22Rv1 (cell line): ENCODE measurements around the gene RRAD.

Experiments used
- H3K27ac ChIP-seq: fragments of 450-650 bp; 2 replicates; pipeline ENCODE4 v1.5.1; 2017
- CTCF ChIP-seq: fragments of 450-650 bp; IDR thresholded peaks from 2 replicates; pipeline ENCODE4 v1.5.1; 2017; ENCODE audit warnings: mild to moderate bottlenecking
- ZFX ChIP-seq: fragments of 450-650 bp; IDR thresholded peaks from 2 replicates; pipeline ENCODE4 v1.6.1; 2017; ENCODE audit warnings: antibody characterized with exemption, borderline replicate concordance

Gene RRAD

GRCh38 chr16:66928702-66929388, 3.5 kb upstream of the RRAD start:
- TF ChIP-seq CTCF (peak; percentile 27), ZFX (no peak)
- H3K27ac ChIP-seq: no peak overlapping the region

GRCh38 chr16:66927918-66928649, 2.7 kb upstream of the RRAD start:
- TF ChIP-seq ZFX (no peak), CTCF (no peak)
- H3K27ac ChIP-seq: no peak overlapping the region

GRCh38 chr16:66926961-66927436, 1.7 kb upstream of the RRAD start:
- TF ChIP-seq ZFX (no peak), CTCF (no peak)
- no peak overlapping the region for H3K27ac ChIP-seq

- TF ChIP-seq CTCF (no peak), ZFX (no peak)
- H3K27ac ChIP-seq: no peak overlapping the region
These were observed 1.0 kb upstream of the RRAD start for GRCh38 chr16:66926171-66926947.

- no peak overlapping the region for H3K27ac ChIP-seq
- TF ChIP-seq CTCF: peak; percentile 88
- TF ChIP-seq ZFX: no peak
These were observed 611 bp downstream of the RRAD start for GRCh38 chr16:66924527-66925321.

DNA sequence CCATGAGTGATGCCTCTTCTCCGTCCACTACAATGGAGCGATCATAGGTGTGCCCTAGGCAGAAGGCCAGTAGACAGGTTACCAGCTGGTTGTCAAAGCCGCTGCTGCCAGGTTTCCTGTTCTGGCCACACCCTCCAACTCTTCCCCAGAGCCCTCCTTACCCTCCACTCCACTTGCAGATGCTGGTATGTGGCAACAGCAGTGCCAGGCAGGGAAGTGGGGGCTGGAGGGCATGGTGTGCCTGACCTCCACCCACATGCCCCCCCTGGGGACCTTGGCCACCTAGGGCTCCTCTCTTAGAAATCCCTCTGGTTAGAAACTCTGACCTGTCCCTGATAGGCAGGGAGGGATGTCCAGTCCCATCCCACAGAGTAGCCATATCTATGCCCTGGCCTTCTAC, 1.5 kb downstream of the RRAD start:
- no peak overlapping the region for H3K27ac ChIP-seq

More for the DNA sequence above, 1.5 kb downstream of the RRAD start:
- TF ChIP-seq ZFX: no peak
- TF ChIP-seq CTCF: no peak
